Stimulated activated CD8-positive, alpha-beta memory T cell treated with anti-CD3 and anti-CD28 coated beads, Interleukin-12 subunit alpha, Interleukin-12 subunit beta, amount 100 ng/mL, for 24 hours (primary cell): ENCODE results near the gene SLC39A9.
"Not testable (repeated sequence)": the region's sequence is repeated elsewhere in the genome, so short reads cannot be mapped to it uniquely, and the experiment has no call there.

Experiments
- DNase-seq: peaks from one replicate; pipeline ENCODE4 v3.0.0-alpha.2; 2020; ENCODE audit errors: extremely low read depth

Gene SLC39A9

DNA sequence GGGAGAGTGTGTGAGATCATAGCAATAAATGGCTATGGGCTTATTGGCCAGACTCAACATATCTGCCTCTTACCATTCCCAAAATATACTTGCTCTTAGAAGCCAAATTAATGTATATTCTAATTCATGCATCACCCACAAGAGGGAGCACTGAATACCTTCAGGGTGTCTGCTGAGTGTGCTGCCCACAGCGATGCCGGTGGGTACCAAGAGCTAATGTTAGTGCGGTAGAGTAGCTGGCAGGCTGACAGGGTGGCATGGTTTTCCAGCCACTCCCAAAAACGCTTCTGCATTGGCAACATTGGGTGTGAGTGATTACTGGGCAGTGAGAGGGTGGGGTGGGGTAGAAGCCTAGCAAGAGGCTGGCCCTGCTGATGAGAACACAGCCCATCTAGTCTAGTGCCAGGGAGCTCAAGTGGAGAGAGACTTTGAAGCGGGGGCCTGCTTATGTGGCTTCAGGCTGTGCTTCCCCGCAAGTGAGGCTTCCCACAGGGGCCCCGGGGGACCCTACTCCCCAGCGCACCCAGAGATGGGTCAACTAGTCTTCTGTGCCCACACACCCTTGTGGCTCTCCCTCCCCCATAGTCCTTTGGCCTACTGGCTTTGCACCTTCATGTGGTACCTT lies 76.8 kb downstream of the SLC39A9 start:
- DNase-seq: no peak

DNA sequence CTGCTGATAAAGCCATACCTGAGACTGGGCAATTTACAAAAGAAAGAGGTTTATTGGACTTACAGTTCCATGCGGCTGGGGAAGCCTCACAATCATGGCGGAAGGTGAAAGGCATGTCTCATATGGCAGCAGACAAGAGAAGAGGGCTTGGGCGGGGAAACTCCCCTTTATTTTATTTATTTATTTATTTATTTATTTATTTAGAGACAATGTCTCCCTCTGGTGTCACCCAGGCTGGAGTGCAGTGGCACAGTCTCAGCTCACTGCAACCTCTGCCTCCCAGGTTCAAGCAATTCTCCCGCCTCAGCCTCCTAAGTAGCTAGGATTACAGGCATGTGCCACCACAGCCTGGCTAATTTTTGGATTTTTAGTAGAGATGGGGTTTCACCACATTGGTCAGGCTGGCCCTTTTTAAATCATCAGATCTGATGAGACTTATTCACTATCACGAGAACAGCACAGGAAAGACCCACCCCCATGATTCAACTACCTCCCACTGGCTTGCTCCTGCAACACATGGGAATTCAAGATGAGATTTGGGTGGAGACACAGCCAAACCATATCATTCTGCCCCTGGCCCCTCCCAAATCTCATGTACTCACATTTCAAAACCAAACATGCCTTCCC lies 78.4 kb downstream of the SLC39A9 start:
- not testable (repeated sequence) for DNase-seq

- DNase-seq: not testable (repeated sequence)
Measured at GRCh38 chr14:69478055-69478454, 79.6 kb downstream of the SLC39A9 start.

DNA sequence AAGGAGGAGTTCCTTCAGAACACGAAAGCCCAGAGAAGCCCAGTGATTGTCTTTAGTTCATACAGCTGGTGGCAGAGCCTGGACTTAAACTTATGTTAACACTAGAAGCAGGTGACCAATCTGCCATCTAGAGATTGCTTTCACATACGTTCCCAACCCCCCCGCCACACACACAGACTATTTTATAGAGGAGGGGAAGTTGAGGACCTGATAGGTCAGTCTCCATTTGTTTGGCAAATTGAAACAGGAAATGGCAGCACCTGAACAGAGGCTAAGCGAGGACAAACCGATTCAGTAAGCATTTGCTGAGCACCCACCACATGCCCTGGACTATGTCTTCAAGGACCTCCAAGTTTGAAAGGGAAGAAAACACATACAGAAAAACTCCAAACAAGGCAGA lies 81.2 kb downstream of the SLC39A9 start:
- DNase-seq: no peak

GRCh38 chr14:69480136-69480535 lies 81.6 kb downstream of the SLC39A9 start:
- no peak for DNase-seq

GRCh38 chr14:69481815-69482568 lies 83.5 kb downstream of the SLC39A9 start:
- DNase-seq: no peak

- no peak for DNase-seq
Measured at GRCh38 chr14:69483765-69484443, 85.4 kb downstream of the SLC39A9 start.

DNA sequence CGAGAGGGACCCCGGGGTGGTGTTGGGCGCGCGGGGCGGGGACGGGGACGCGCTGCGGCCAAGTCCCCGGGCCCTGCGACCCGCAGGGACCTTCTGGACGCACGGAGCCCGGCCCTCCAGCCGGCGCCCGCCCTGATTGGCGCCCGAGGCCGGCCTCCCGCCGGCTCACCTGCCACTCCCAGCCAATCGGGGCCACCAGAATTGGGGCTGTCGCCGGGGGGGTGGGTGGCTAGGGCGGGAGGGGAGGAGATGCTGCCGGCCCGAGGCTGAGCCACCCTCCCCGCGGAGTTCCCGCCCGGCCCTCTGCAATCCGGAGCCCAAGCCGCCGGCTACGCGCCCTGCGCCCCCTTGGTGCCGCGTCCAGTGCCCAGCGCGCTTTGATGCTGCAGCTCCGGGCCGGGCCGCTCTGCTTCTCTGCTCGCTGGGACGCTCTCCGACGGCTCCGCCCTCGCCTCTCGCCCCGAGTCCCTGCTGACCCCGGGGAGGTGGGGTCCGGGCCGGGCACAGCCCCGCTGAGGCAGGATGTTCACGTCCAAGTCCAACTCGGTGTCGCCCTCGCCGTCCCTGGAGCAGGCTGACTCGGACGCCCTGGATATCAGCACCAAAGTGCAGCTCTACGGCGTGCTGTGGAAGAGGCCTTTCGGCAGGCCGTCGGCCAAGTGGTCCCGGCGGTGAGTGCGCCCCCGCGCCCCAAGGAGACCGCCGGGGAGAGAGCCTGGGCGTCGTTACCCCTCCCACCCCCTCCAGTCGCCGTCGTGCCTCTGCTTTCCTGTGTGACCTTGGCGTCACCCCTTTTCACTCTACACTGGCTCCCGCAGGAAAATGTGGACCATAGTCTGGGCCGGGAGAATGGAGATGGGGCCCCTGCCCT lies 86.2 kb downstream of the SLC39A9 start, which contains the start of gene PLEKHD1:
Gene PLEKHD1 (plus strand): TSS at position 285 of the 871 bp plus-strand sequence. CDS start 238 bp downstream, at position 523.
- no peak for DNase-seq

- DNase-seq: no peak
Measured at GRCh38 chr14:69485315-69485660, 86.8 kb downstream of the SLC39A9 start.

GRCh38 chr14:69485701-69486100 lies 87.2 kb downstream of the SLC39A9 start:
- DNase-seq: no peak

DNA sequence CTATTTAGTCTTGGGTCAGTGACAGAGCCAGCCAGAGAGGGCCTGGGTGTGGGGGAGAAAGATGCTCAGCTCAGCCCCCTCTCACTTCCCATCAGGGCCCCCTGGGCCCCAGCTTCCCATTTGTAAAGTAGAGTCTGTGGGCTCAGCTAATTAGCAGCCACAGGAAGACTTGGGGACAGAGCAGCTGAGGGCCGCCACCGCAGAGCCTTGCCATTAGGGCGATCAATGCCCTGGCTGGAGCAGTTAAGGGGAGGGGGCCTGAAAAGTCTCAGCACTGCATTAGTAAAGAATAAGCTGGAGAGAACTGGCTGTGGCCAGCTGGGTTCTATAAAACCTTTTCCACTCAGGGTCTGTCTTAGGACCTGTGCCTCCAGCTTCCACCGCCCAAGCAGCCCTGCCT lies 88.7 kb downstream of the SLC39A9 start:
- no peak for DNase-seq

DNA sequence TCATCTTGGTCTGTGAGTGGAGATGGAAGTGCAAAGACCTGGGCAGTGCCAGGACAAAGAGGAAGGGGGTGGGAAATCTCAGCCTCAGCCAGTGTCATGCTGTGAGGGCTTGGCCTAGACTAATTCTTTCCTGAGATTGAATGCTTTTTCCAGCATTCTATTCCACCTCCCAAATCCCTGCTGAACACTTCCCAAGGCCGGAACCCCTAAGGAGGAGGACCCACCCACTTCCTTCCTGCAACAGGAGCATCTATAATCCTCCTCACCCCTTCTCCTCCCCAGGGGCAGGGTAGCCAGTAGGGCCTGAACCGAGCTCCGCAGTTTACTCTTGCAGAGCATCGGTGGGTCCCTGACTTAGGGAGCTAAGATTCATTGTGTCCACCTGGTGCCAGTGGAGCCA lies 89.3 kb downstream of the SLC39A9 start:
- DNase-seq: no peak

- no peak for DNase-seq
Measured at GRCh38 chr14:69489495-69489894, 91.0 kb downstream of the SLC39A9 start.

GRCh38 chr14:69490219-69490918 lies 91.9 kb downstream of the SLC39A9 start:
- no peak for DNase-seq

DNA sequence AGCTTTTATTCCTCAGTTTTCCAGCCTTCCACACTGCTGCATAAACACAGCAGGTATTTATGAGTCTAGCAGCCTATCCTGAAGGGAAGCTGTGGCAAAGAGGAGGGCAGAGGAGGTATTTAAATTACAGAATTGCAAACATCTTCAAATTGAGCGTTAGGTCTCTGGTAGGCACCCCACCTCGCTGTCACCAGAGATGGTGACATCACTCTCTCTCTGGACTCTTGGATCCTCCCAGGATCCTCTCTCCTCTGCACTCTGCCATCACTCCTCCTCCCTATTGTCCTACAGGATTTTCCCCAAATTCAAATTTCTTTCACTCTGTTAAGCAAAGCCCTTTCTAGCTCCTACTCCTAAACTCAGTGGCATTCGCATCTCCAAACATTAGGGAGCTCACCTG lies 92.7 kb downstream of the SLC39A9 start:
- no peak for DNase-seq

- DNase-seq: no peak
Measured at GRCh38 chr14:69493038-69493437, 94.5 kb downstream of the SLC39A9 start.

DNA sequence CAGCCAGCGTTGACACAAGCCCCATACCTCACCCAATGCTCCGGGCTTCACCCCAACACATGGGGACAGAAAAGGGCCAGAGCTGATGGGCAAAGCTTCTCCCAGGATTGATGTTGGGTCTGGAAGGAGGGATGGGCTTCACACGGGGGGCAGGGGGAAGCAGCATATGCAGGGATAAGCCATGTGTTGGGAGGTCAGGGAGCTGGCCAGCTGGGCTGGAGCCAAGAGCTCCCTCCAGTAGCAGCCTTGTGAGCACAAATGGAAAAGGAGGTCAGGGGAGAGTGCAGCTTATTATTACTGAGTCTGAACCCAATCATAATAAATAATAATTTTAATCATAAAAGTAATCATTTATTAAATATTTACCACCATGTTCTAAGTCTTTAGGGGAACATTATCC lies 95.3 kb downstream of the SLC39A9 start:
- DNase-seq: no peak

- DNase-seq: no peak
Measured at GRCh38 chr14:69495341-69495921, 96.9 kb downstream of the SLC39A9 start.

DNA sequence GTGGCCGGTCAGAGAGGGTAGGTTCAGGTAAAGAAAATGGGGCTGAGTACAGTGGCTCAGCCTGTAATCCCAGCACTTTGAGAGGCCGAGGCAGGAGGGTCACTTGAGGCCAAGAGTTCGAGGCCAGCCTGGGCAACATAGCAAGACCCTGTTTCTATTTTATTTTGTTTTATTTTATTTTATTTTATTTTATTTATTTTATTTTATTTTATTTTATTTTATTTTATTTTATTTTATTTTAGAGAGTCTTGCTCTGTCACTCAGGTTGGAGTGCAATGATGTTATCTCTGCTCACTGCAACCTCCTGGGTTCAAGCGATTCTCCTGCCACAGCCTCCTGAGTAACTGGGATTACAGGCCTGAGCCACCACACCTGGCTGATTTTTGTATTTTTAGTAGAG lies 99.4 kb downstream of the SLC39A9 start:
- not testable (repeated sequence) for DNase-seq

DNA sequence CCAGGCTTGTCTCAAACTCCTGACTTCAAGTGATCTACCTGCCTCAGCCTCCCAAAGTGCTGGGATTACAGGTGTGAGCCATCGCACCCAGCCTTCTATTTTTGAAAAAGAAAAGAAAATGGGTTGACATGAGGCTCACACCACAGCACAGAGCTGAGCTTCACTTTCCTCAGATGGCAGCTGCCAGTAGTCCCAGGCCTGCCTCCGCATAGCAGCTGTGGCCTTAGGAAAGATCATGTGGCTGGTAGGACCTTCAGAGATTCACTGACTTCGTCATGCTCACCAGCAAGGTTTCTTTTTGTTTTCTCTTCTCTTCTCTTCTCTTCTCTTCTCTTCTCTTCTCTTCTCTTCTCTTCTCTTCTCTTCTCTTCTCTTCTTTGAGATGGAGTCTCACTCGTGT lies 99.8 kb downstream of the SLC39A9 start:
- not testable (repeated sequence) for DNase-seq
